Ishikawa (cell line): ENCODE data around the gene MUC2.

Experiments used
- CREB1 ChIP-seq: IDR thresholded peaks from 2 replicates; pipeline ENCODE4 v1.6.1; 2012; ENCODE audit warnings: low read depth
- EGR1 ChIP-seq: IDR thresholded peaks from 2 replicates; pipeline ENCODE4 v1.6.1; 2012
- REST ChIP-seq: IDR thresholded peaks from 2 replicates; pipeline ENCODE4 v1.6.1; 2012; ENCODE audit warnings: low read depth, mild to moderate bottlenecking
- TF ChIP-seq, protein P1 (sequence below): IDR thresholded peaks from 2 replicates; pipeline ENCODE4 v1.6.1; 2012
- TF ChIP-seq, protein P2 (sequence below): IDR thresholded peaks from 2 replicates; pipeline ENCODE4 v1.6.1; 2012

- no peak for TF ChIP-seq CREB1
- TF ChIP-seq, protein P1, sequence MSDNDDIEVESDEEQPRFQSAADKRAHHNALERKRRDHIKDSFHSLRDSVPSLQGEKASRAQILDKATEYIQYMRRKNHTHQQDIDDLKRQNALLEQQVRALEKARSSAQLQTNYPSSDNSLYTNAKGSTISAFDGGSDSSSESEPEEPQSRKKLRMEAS: no peak
- TF ChIP-seq, protein P2, sequence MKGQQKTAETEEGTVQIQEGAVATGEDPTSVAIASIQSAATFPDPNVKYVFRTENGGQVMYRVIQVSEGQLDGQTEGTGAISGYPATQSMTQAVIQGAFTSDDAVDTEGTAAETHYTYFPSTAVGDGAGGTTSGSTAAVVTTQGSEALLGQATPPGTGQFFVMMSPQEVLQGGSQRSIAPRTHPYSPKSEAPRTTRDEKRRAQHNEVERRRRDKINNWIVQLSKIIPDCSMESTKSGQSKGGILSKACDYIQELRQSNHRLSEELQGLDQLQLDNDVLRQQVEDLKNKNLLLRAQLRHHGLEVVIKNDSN: no peak
- TF ChIP-seq REST: no peak
- TF ChIP-seq EGR1: no peak
Observed at GRCh38 chr11:1041936-1042608, 32.6 kb upstream of the MUC2 start.
